G401 (cell line): ENCODE data around the gene CAPN11. TPM values are rescaled to one million over a fixed set of nuclear protein-coding genes. Genes with fewer than 3 reads are reported as not detected.

ENCODE experiments used
- DNase-seq: peaks from one replicate; pipeline ENCODE4 v3.0.0-alpha.2; 2015; ENCODE audit warnings: low spot score
- in situ Hi-C: cut with HindIII; loops from 2 replicates; pipeline ENCODE4 v1.10.0; 2016; ENCODE audit warnings: low sequenced_read_pairs, mixed read lengths
- total RNA-seq: library from RNA; depleted of rRNA; stranded (reverse); fragments of >200 nt; shearing (Covaris generic); gene quantifications from 2 replicates; pipeline ENCODE4 v1.2.3, GENCODE V29; 2014; rRNA removed

The CAPN11 gene
- total RNA-seq, 1 experiment from 2014 or later, result not detected

DNA sequence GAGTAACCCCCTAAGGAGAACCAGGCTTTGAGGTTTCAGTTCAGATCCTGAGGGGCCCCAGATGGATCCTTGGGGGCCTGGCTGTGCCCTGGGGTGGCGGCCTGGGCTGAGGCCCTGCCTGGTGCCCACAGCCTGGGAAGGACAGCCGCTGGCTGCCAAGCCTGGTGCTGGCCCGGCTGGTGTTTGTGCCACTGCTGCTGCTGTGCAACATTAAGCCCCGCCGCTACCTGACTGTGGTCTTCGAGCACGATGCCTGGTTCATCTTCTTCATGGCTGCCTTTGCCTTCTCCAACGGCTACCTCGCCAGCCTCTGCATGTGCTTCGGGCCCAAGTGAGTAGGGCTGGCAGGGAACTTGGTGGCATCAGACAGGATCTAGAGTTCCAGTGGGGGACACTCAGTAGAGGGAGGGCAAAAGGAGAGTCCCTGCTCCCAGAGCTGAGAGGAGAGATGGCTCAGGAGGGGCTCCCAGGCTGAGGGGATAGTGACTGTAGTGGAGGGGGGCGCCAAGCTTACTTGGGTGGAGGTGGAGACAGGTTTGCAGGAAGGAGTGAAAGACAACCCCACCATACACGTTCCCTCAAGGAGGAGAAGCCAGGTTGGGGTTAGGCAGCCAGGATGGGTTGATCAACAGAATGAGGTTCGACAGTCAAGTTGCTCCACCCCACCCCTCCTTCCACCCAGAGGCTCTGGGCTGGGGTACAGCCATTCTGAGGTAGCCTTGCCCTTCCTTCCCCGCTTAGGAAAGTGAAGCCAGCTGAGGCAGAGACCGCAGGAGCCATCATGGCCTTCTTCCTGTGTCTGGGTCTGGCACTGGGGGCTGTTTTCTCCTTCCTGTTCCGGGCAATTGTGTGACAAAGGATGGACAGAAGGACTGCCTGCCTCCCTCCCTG is 74.3 kb downstream of the CAPN11 start:
- in situ Hi-C loops, result loop anchor here (10.0 kb wide), 1 partner anchor 88 kb away; no protein-coding TSS in a partner anchor
- no peak for DNase-seq

DNA sequence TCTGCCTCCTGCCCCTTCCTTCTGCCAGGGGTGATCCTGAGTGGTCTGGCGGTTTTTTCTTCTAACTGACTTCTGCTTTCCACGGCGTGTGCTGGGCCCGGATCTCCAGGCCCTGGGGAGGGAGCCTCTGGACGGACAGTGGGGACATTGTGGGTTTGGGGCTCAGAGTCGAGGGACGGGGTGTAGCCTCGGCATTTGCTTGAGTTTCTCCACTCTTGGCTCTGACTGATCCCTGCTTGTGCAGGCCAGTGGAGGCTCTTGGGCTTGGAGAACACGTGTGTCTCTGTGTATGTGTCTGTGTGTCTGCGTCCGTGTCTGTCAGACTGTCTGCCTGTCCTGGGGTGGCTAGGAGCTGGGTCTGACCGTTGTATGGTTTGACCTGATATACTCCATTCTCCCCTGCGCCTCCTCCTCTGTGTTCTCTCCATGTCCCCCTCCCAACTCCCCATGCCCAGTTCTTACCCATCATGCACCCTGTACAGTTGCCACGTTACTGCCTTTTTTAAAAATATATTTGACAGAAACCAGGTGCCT is 75.0 kb downstream of the CAPN11 start:
- no peak for DNase-seq
- in situ Hi-C loops, result loop anchor here (10.0 kb wide), 1 partner anchor 89 kb away; no protein-coding TSS in a partner anchor

Other genes with a start within 250 kb of the CAPN11 start
- 76.4 and 82.1 TPM in 2 replicates for gene MRPL14, start 31.4 kb upstream of the CAPN11 start, total RNA-seq
- 7.3 and 10.0 TPM in 2 replicates for gene TMEM63B, start 31.3 kb upstream of the CAPN11 start, total RNA-seq
- 0.43 and 8.3 TPM in 2 replicates for gene MYMX, start 58.1 kb downstream of the CAPN11 start, total RNA-seq
- gene SLC29A1, start 64.8 kb downstream of the CAPN11 start, total RNA-seq, result 40.1 and 46.1 TPM in 2 replicates
- gene HSP90AB1, start 88.3 kb downstream of the CAPN11 start, total RNA-seq, result 1,050 and 1,370 TPM in 2 replicates
- 73.4 and 80.4 TPM in 2 replicates for gene SLC35B2, start 98.7 kb downstream of the CAPN11 start, total RNA-seq
- gene NFKBIE, start 106.7 kb downstream of the CAPN11 start, total RNA-seq, result 27.7 and 58.6 TPM in 2 replicates
- gene TMEM151B, start 111.6 kb downstream of the CAPN11 start, total RNA-seq, result 14.3 and 14.6 TPM in 2 replicates
- gene AARS2, start 154.5 kb downstream of the CAPN11 start, total RNA-seq, result 33.8 and 41.5 TPM in 2 replicates
- gene SPATS1, start 183.8 kb downstream of the CAPN11 start, total RNA-seq, result 8.4 and 10.1 TPM in 2 replicates
- gene CDC5L, start 228.9 kb downstream of the CAPN11 start, total RNA-seq, result 18.6 and 32.5 TPM in 2 replicates